RPMI7951 (cell line): ENCODE measurements around the gene CCDC80. TPM values are rescaled to one million over a fixed set of nuclear protein-coding genes. Genes with fewer than 3 reads are reported as not detected.
"Not testable (repeated sequence)": the region's sequence is repeated elsewhere in the genome, so short reads cannot be mapped to it uniquely, and the experiment has no call there.

Experiments used
- DNase-seq: peaks from one replicate; pipeline ENCODE4 v3.0.0-alpha.2; 2012; ENCODE audit warnings: low read depth
- total RNA-seq: library from RNA; depleted of rRNA; stranded (reverse); fragments of >200 nt; shearing (Covaris generic); gene quantifications from 2 replicates; pipeline ENCODE4 v1.2.3, GENCODE V29; 2014

Gene CCDC80
- total RNA-seq, 1 experiment from 2014 or later: 44.6 TPM

DNA sequence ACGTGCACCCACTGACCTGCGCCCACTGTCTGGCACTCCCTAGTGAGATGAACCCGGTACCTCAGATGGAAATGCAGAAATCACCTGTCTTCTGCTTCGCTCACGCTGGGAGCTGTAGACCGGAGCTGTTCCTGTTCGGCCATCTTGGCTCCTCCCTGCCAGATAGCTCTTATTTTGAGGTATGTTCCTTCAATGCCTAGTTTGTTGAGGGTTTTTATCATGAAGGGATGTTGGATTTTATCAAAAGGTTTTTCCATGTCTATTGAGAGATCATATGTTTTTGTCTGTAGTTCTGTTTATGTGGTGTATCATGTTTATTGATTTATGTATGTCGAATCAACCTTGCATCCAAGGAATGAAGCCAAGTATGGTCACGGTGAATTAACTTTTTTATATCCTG, 24.1 kb upstream of the CCDC80 start:
- not testable (repeated sequence) for DNase-seq

DNA sequence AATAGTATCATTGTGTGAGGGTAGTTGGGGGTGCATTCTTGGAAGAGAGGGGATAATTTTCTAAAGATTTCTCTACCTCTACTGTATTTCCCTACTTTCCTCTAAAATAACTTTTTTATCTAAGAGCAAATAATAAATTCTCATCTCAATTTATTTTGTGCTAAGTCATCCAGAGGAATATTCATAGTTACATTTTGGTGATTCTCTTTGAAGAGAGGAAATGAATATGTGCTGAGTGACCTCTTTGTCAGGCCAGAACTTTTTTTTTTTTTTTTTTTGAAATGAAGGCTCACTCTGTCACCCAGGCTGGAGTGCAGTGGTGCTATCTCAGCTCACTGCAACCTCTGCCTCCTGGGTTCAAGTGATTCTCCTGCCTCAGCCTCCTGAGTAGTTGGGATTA, 15.1 kb upstream of the CCDC80 start:
- no peak for DNase-seq

GRCh38 chr3:112654979-112655378, 14.0 kb upstream of the CCDC80 start:
- no peak for DNase-seq

- DNase-seq: no peak
Observed at GRCh38 chr3:112654492-112654891, 13.5 kb upstream of the CCDC80 start.

DNA sequence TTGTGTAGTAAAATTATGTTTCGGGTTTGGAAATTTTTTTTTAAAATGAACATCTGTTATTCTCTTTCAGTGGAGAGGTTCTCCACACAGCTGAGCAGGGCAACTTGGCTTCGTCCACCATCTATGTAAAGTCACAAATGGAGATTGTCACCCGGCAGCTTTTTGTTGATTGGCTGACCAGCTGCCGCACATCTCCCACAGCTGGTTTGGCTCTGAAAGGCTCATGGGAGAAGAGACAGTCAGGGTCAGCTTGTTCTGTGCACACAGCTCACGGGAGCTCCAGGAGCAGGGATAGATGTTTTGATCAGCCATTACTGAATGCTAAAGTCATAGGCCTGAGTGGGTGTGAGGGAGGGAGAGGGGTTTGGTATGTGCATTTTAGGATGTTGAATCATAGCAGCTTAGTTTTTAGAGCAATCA, 12.9 kb upstream of the CCDC80 start:
- peak; percentile 74 for DNase-seq

GRCh38 chr3:112653209-112653871, 12.4 kb upstream of the CCDC80 start:
- peak; percentile 91 for DNase-seq

DNA sequence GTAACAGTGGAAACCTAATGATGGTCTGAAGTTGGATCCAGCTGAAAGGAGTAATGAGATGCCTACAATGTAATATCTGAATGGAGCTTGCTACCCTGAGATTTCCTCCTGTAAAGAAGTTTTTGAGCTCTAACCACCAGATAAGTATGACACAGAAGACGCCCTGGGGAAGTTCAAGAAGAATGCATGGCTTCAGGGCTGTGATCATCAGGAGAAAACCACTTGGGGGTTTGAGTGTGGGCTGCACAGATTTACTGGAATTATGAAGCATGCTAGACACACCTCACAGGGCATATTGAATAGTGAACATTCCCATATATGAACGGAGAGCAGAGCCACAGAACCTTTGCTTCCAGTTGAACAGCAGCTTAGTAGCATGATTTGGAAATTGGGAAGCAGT, 10.6 kb upstream of the CCDC80 start:
- DNase-seq: peak; percentile 69

- no peak for DNase-seq
Observed at GRCh38 chr3:112651071-112651470, 10.1 kb upstream of the CCDC80 start.

DNA sequence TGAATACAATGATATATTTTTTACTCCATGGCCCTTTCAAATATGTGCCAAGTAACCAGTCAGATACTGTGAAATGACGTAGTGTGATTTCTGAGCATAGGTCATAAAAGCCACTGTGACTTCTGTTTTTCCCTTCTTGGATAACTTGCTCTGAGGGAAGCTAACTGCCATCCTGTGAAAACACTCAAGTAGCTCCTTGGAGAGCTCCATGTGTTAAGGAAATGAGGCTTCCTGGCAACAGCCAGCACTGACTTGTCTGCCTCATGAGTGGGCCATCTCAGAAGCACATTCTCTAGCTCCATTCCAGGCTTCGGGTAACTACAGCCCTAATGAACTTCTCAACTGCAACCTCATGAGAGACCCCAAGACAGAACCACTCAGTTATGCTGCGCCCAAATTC, 9.5 kb upstream of the CCDC80 start:
- no peak for DNase-seq

GRCh38 chr3:112649478-112649735, 8.5 kb upstream of the CCDC80 start:
- peak; percentile 65 for DNase-seq

GRCh38 chr3:112647122-112647521, 6.2 kb upstream of the CCDC80 start:
- peak; percentile 89 for DNase-seq

- no peak for DNase-seq
Observed at GRCh38 chr3:112646623-112647022, 5.7 kb upstream of the CCDC80 start.

DNA sequence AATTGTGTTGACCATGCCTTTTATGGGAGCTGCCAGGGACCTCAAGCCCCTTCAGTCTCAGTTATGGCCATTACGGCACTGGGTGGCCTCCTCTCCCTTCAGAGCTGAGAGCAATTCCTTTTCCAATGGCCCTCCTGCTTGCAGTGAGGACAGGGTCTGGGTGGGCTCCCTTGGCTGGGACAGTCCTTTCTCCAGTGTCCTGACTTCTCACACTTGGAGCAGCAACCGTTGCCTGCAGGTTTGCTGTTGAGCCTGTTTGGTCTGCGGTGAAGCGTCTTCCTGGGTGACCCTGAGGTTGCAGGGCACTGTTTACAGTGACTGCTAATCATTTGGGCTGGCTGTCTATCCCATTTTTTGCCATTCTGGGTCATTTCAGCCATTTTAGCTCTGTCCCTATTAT, 3.5 kb upstream of the CCDC80 start:
- DNase-seq: no peak

GRCh38 chr3:112643621-112644240, 2.8 kb upstream of the CCDC80 start:
- no peak for DNase-seq

- peak; percentile 89 for DNase-seq
Observed at GRCh38 chr3:112642912-112643506, 2.1 kb upstream of the CCDC80 start.

DNA sequence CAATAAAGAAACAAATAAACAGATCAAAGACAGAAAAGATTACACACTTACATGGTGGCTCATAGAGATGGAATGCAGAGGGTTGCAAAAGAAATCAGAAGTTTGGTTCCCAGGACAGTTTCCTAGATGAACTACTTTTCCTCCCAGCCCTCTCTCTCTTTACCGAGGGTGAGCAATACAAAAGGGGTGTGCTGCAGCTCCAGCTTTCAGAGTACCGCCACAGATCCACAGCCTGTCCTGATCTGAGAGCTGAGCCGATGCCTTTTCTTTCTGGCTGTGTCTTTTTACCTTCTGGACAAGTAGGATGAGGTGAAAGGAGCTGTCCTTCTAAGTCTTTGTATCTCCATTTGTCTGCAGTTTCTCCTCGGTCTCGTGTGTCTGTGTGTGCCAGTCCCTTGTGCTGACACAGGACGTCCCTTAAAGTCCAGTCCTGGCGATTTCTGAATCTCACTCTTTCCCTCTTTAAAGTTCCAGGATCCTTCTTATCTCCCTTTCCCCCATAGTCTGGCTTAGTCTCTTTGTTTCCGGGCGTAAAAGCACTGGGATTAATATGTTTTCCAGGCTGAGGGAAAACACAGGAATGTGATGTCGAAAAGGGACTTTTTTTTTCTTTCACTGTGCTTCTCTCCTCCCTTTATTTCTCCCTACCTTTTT, 540 bp downstream of the CCDC80 start:
- peak; percentile 68 for DNase-seq

- DNase-seq: no peak
Observed at GRCh38 chr3:112639455-112640225, 1.3 kb downstream of the CCDC80 start.

- no peak for DNase-seq
Observed at GRCh38 chr3:112638327-112639020, 2.5 kb downstream of the CCDC80 start.

- no peak for DNase-seq
Observed at GRCh38 chr3:112637700-112638099, 3.2 kb downstream of the CCDC80 start.

GRCh38 chr3:112635674-112636073, 5.3 kb downstream of the CCDC80 start:
- peak; percentile 84 for DNase-seq

- no peak for DNase-seq
Observed at GRCh38 chr3:112634786-112635541, 6.0 kb downstream of the CCDC80 start.
